Right lobe of liver (tissue), 6 donors: Measurements from ENCODE around the gene LYPD6B. TPM values are rescaled to one million over a fixed set of nuclear protein-coding genes. Genes with fewer than 3 reads are reported as not detected.

Source experiments
- ATAC-seq, 4 donors: fragments of 200-7000 bp; cut with Tn5 transposase; one replicate each; pipeline ENCODE4 v1.9.1; 2020; ENCODE audit warnings: mild to moderate bottlenecking in 4 of 4, moderate library complexity in 4 of 4
- DNase-seq, 3 donors: peaks; one replicate each; pipeline ENCODE4 v3.0.0-alpha.2; 2020
- H3K27ac ChIP-seq, 3 donors: fragments of 200-600 bp; one replicate each; pipeline ENCODE4 v1.8.0; 2022
- H3K27me3 ChIP-seq, 2 donors: fragments of 200-600 bp; one replicate each; pipeline ENCODE4 v1.8.0; 2022
- H3K36me3 ChIP-seq, 4 donors: fragments of 200-600 bp; sonication (generic) in 1 of 4; one replicate each; pipeline versions ENCODE4 v1.5.1 to v1.8.0; 2017 to 2022; ENCODE audit warnings: control low read depth in 1 of 4
- H3K4me1 ChIP-seq, 4 donors: fragments of 200-600 bp; sonication (generic) in 1 of 4; one replicate each; pipeline versions ENCODE4 v1.5.1 to v1.8.0; 2017 to 2022; ENCODE audit warnings: control low read depth in 1 of 4
- H3K4me3 ChIP-seq, 3 donors: fragments of 200-600 bp; one replicate each; pipeline ENCODE4 v1.8.0; 2022
- H3K9me3 ChIP-seq, 4 donors: fragments of 200-600 bp; sonication (generic) in 1 of 4; one replicate each; pipeline versions ENCODE4 v1.5.1 to v1.8.0; 2017 to 2022; ENCODE audit warnings: control low read depth in 1 of 4
- POLR2A ChIP-seq: fragments of 450-650 bp; IDR thresholded peaks from one replicate; pipeline ENCODE4 v1.6.1; 2017; ENCODE audit warnings: antibody characterized with exemption, mild to moderate bottlenecking
- WGBS: methylation state at CpG from one replicate; pipeline ENCODE4 v1.1.6; 2018; ENCODE audit warnings: low coverage, low lambda C conversion rate; ENCODE audit not compliant: insufficient coverage; ENCODE audit errors: missing lambda C conversion rate; 5-methylcytosine and 5-hydroxymethylcytosine counted together
- intact Hi-C, 2 donors: fragments of 100-400 bp; cut with DNase I; formaldehyde crosslinking; loops; one replicate each; pipeline versions ENCODE4 v1.11.2 to v1.14.1; 2022
- total RNA-seq, 6 experiments: library from RNA; depleted of rRNA in 2 of 6; stranded (reverse); fragments of >200 nt in 2 of 6; fragmentation: NEBNext Ultra II Directional in 3 of 6; extraction: Animal tissue kit (Norgen Biotek cat#: 25700) in 3 of 6; gene quantifications; one replicate each; pipeline versions ENCODE4 v1.1.0 to v1.2.4, GENCODE V29; 2016 to 2023
- TF ChIP-seq, protein P1 (sequence below), 4 donors: fragments of 200-600 bp in 3 of 4; fragments of 450-650 bp in 1 of 4; IDR thresholded peaks; one replicate each; pipeline versions ENCODE4 v1.5.1 to v1.8.0; 2016 to 2022; ENCODE audit warnings: antibody characterized with exemption in 4 of 4, mild to moderate bottlenecking in 2 of 4
- donor health status: DM: no; HTN: yes; CAD: no.
- donor health status: DM: no; HTN: no; CAD: no.
- donor health status: DM: no; HTN: no; CAD: no.
- donor health status: DM: no; HTN: yes; CAD: no.
- donor health status: DM: no; HTN: yes; CAD: no.

LYPD6B gene
- total RNA-seq, 6 experiments from 2014 or later: 0.30 to 0.31 TPM; not detected in 4

DNA sequence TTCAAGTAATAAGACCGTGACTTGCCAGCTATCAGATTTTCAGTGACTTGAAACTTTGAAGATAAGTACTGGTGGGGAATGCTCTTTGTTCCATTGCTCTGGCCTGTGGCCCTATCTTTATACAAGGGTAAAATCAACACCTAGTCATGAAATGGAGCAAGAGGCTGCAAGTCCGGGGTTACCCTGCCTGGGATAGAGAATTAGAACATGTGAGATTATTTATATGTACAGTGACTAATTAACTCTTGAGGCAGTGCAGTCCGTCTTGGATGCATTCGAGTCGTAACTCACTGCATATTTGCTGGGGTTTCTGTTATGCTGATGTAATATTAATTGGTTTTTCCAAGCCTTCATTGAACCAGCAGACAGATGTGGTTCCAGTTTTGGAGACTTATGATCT, 186.0 kb downstream of the LYPD6B start:
- TF ChIP-seq, protein P1, sequence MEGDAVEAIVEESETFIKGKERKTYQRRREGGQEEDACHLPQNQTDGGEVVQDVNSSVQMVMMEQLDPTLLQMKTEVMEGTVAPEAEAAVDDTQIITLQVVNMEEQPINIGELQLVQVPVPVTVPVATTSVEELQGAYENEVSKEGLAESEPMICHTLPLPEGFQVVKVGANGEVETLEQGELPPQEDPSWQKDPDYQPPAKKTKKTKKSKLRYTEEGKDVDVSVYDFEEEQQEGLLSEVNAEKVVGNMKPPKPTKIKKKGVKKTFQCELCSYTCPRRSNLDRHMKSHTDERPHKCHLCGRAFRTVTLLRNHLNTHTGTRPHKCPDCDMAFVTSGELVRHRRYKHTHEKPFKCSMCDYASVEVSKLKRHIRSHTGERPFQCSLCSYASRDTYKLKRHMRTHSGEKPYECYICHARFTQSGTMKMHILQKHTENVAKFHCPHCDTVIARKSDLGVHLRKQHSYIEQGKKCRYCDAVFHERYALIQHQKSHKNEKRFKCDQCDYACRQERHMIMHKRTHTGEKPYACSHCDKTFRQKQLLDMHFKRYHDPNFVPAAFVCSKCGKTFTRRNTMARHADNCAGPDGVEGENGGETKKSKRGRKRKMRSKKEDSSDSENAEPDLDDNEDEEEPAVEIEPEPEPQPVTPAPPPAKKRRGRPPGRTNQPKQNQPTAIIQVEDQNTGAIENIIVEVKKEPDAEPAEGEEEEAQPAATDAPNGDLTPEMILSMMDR (IDR thresholded peaks at IDR 0.05): no peak
- no peak for TF ChIP-seq POLR2A
- H3K27ac ChIP-seq: no peak overlapping the region
- H3K4me1 ChIP-seq: peaks cover 0 to 6% (median 0%) of the 10 kb centered on the region in 4 donors
- DNase-seq (no peak), ATAC-seq (no peak)
- intact Hi-C loops: no loop called here
- H3K27me3 ChIP-seq: no peaks in the 10 kb centered on the region
- WGBS: 76% methylated on average over 5 of the region's 5 CpGs
- H3K4me3 ChIP-seq: no peak overlapping the region
- H3K36me3 ChIP-seq: no peaks in the 10 kb centered on the region
- no peaks in the 10 kb centered on the region for H3K9me3 ChIP-seq

DNA sequence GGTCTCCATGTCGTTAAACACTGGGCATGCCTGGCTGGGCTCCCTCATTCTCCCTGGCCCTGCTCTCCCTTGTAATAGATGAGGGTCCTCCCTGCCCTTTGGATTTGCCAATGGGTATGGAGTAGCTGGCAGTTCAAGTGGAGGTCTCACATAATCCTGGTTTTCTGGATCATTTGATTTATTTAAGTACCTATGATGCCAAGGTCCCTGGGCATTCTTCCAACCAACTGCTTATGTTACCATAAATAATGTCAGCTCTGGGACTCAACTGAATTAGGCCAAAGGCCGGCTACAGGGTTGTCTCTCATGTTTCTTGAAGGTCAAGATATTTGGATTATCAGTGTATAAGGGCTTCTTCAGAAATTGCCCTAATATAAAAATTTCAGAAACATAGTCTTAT, 186.9 kb downstream of the LYPD6B start:
- H3K4me1 ChIP-seq: peaks cover 0 to 6% (median 0%) of the 10 kb centered on the region in 4 donors
- intact Hi-C loops: no loop called here
- DNase-seq: no peak
- no peaks in the 10 kb centered on the region for H3K27me3 ChIP-seq
- H3K27ac ChIP-seq: no peak overlapping the region
- TF ChIP-seq POLR2A: no peak
- TF ChIP-seq, protein P1 (IDR thresholded peaks at IDR 0.05): no peak
- WGBS: 62% methylated on average over 2 of the region's 2 CpGs
- H3K9me3 ChIP-seq: no peaks in the 10 kb centered on the region
- no peak overlapping the region for H3K4me3 ChIP-seq
- ATAC-seq: no peak
- H3K36me3 ChIP-seq: no peaks in the 10 kb centered on the region

DNA sequence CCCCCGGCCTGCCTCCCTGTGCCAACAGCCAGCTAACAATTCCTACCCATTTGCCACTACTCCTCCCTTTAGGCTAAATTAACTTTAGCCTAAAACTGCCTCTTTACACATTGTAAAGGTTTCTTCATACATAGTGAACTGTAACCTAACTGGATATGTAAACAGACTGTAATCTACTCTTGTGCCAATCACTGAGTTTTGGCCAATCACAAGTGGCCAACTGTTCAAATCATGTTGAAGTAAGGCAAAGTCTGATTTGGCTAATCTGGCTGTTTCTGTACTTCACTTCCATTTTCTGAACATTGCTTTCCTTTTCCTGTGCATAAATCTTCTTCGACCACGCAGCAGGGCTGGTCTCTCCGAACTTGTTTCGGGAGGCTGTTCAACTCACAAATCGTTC, 188.3 kb downstream of the LYPD6B start:
- 62% methylated on average over 6 of the region's 6 CpGs for WGBS
- TF ChIP-seq, protein P1 (IDR thresholded peaks at IDR 0.05): no peak
- TF ChIP-seq POLR2A: no peak
- H3K27ac ChIP-seq: no peak overlapping the region
- H3K4me3 ChIP-seq: no peak overlapping the region
- DNase-seq: no peak
- H3K27me3 ChIP-seq: no peaks in the 10 kb centered on the region
- no peak for ATAC-seq
- H3K36me3 ChIP-seq: no peaks in the 10 kb centered on the region
- no peaks in the 10 kb centered on the region for H3K9me3 ChIP-seq
- peaks cover 0 to 6% (median 0%) of the 10 kb centered on the region in 4 donors for H3K4me1 ChIP-seq
- intact Hi-C loops: no loop called here

DNA sequence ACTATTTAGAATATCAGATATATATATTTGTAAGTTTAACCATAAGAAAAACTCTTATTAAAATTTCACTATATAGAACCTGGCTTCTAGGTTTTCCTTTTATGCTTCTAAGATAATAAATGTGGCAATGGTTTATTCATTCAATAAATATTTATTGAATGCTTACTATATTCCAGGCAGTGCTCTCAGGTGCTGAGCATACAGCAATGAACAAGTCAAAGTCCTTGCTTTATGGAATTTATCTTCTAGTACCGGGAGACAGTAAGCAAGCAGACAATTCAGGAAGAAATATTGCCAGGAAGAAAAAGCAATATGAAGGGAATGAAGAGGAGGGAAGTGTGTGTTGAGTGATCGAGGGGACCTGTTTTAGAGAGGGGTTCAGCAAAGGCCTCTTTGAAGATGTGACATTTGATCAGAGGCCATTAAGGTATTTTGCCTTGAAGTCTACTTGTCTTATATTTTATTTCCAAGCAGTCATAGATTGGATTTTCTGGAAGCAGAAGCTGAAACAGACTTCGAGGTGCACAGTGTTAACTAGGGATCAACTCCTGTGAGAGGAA, 197.4 kb downstream of the LYPD6B start:
- intact Hi-C loops: no loop called here
- ATAC-seq (no peak), DNase-seq (no peak)
- Histone ChIP-seq H3K9me3 (no peaks in the 10 kb centered on the region), H3K4me1 (no peaks in the 10 kb centered on the region), H3K4me3 (no peak overlapping the region), H3K36me3 (no peaks in the 10 kb centered on the region), H3K27ac (no peak overlapping the region), H3K27me3 (no peaks in the 10 kb centered on the region)
- WGBS: 42% methylated on average over 3 of the region's 3 CpGs
- TF ChIP-seq, protein P1 (IDR thresholded peaks at IDR 0.05): no peak
- no peak for TF ChIP-seq POLR2A

DNA sequence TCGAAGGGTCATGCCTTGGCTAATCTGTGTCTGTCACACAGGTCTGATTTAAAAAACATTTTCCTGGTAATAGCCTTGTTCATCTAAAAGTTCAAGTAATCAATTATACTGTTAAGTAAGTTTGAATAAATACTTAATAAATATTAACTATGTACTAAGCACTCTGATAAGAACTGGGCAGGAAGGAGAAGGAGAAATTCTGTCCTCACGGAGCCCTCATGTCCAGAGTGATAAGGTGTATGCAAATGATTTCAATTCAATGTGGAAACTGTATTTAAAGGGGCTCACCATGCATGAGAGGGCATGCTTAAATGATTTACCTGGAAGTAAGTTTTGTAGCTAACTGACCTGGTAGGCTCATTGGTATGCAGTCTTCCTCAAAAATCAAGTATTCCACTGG, 197.9 kb downstream of the LYPD6B start:
- Histone ChIP-seq H3K27ac (no peak overlapping the region), H3K4me3 (no peak overlapping the region), H3K36me3 (no peaks in the 10 kb centered on the region), H3K4me1 (no peaks in the 10 kb centered on the region), H3K9me3 (no peaks in the 10 kb centered on the region), H3K27me3 (no peaks in the 10 kb centered on the region)
- TF ChIP-seq, protein P1 (IDR thresholded peaks at IDR 0.05): no peak
- no peak for TF ChIP-seq POLR2A
- no peak for DNase-seq
- no peak for ATAC-seq
- intact Hi-C loops: no loop called here
- WGBS: 44% methylated on average over 2 of the region's 2 CpGs
